NCI-H345 treated with DMSO at 0.1 percent for 48 hours (cell line): ENCODE results near the gene PSMG4.
A peak's percentile ranks its signal among the peaks of the same experiment; 100 is the strongest.

Experiments
- DNase-seq: peaks from one replicate; lab custom pipeline; 2025; ENCODE audit not compliant: unreplicated experiment; lab: John Stamatoyannopoulos, UW

PSMG4 gene

GRCh38 chr6:3258720-3259490 lies at the start of gene PSMG4:
PSMG4 (plus strand) TSS chr6:3258947; CDS start chr6:3259023, 76 bp downstream.
- DNase-seq, result peak; percentile 8

- DNase-seq, result no peak
These were observed 49.4 kb upstream of the PSMG4 start for GRCh38 chr6:3209114-3210023.

GRCh38 chr6:3210024-3210610 lies 48.6 kb upstream of the PSMG4 start:
- DNase-seq, result no peak

GRCh38 chr6:3211681-3212080 lies 47.1 kb upstream of the PSMG4 start:
- no peak for DNase-seq

DNA sequence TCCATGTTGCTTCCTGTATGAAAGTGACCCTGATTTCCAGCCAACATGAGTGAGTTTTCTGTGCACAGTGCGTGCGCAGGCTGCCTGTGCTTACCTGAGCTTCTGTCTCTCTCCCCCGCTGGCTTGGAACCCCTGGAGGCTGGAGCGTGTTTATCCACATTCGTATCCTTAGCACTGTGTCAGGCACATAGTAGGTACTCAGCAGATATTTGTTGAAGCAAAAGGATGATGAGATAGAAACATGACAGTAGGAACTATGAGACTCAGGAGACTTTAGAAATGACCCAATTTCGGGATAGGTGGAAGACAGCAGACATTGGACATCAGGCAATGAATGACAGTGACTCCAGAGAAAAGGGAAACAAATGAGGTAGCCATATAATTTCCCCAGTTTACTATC lies 46.5 kb upstream of the PSMG4 start:
- DNase-seq, result no peak

DNA sequence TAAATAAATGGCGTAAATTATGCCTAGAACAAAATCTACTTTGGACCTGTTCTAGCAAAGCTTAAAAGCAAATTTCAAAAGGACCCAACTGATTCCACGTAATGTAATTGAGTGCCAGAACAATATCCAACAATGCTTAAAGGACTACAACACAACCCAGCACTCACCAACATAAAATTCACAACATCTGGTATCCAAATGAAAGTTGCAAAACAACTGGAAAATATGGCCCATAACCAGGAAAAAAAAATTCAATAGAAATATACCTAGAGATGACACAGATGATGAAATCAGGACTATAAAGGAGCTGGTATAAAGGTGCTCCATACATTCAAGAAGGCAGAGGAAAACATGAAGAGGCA lies 45.4 kb upstream of the PSMG4 start:
- DNase-seq, result no peak

GRCh38 chr6:3214898-3215297 lies 43.8 kb upstream of the PSMG4 start:
- no peak for DNase-seq

DNA sequence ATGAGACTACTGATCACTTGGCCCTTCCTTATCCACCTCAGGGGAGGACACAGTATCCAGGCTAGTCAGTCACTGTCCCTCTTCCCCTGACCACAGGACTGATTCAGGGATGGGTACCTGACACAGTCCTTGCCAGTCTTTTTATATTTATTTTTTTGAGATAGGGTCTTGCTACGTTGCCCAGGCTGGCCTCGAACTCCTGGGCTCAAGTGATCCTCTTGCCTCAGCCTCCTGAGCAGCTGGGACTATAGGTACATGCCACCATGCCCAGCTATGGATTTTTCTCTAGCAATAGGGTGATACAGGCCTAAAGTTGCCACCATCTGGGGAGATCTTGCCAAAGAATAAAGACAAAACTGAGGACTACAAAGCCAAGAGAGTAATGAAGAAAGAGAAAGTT lies 41.5 kb upstream of the PSMG4 start:
- DNase-seq, result no peak

DNA sequence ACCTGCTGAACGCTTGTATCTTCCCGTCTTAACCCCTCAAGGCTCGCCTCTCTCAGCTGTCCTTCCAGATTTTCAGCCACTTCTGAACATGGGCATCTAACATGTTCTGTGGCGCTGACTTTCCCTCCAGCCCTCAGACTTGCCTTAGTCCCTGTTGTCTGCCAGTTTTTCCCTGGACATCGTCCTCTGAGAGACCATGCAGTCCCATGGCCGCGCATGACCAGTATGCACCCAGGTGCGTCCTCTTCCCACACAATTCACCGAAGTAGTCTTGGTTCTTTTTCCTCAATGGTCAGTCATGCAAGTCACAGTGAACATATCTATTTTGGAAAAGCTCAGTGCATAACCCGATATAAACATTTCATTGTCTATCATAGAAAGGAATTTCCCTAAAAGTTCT lies 40.5 kb upstream of the PSMG4 start:
- no peak for DNase-seq

DNA sequence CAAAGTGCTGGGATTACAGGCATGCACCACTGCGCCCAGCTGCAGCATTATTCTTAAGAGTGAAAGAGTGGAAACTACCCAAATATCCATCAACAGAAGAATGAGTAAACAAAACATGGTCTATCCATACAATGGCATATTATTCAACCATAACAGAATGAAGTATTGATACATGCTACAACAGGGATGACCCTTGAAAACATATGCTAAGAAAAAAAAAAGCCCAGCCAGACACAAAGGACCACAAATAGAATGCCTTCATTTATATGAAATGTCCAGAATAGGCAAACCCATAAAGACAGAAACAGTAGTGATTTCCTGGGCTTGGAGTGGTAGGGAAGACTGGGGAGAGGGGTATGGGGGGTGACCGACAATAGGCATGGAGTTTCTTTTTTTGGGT lies 38.4 kb upstream of the PSMG4 start:
- DNase-seq, result no peak

GRCh38 chr6:3221578-3221977 lies 37.2 kb upstream of the PSMG4 start:
- DNase-seq, result no peak

- DNase-seq, result peak; percentile 30
These were observed 36.2 kb upstream of the PSMG4 start for GRCh38 chr6:3222506-3223038.

DNA sequence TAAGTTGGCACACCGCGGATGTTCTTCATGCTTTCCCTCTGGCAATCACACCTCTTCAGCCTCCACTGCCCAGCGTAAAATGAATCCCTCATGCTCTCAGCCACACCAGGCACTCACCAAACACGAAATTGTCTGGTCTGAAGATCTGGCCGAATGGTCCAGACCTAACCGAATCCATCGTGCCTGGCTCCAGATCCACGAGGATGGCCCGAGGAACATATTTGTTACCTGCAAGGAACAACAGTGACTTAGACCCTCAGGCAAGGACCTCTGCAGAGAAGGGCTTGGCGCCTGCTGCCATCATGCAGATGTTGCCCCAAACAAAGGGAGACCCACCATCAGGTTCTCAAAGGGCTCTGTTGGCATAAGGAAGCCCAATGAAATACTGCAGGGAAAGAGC lies 32.7 kb upstream of the PSMG4 start:
- no peak for DNase-seq

- DNase-seq, result no peak
These were observed 32.0 kb upstream of the PSMG4 start for GRCh38 chr6:3226481-3227362.

DNA sequence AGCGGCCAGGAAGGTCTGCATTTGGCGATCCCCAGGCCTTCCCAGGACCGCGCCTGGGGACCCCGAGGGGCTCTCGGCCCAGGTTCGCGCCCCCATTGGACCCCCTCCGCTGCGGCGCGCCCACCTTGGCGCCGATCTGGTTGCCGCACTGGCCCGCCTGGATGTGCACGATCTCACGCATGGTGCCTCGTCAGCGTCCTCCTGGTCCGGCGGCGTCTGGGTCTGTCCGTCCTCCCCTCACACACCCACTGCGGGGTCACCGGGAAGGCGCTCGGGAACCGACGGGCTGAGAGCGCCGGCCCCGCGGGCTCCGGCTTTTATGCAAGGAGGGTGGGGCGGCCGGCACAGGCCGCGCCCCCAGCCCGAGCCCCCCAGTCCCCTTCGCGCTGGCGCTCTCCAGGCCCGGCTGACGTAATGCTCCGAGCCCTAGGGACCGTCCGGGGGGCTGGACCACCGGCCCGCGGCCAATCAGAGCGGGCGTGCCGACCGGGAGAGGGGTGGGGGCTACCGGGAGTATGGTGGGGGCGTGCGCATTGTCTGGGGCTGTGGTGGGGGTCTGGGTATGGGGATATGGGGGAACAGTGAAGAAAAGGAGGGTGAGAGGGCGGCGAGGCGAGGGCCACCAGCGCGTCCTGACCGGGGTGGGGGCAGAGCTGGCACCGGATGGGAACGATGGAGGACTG lies 31.2 kb upstream of the PSMG4 start, which contains the start of gene TUBB2B:
Gene TUBB2B (minus strand): TSS at position 291 of the 683 bp plus-strand sequence. CDS start 110 bp downstream, at position 181.
- DNase-seq, result peak; percentile 29

GRCh38 chr6:3228046-3228671 lies 30.6 kb upstream of the PSMG4 start:
- peak; percentile 29 for DNase-seq

DNA sequence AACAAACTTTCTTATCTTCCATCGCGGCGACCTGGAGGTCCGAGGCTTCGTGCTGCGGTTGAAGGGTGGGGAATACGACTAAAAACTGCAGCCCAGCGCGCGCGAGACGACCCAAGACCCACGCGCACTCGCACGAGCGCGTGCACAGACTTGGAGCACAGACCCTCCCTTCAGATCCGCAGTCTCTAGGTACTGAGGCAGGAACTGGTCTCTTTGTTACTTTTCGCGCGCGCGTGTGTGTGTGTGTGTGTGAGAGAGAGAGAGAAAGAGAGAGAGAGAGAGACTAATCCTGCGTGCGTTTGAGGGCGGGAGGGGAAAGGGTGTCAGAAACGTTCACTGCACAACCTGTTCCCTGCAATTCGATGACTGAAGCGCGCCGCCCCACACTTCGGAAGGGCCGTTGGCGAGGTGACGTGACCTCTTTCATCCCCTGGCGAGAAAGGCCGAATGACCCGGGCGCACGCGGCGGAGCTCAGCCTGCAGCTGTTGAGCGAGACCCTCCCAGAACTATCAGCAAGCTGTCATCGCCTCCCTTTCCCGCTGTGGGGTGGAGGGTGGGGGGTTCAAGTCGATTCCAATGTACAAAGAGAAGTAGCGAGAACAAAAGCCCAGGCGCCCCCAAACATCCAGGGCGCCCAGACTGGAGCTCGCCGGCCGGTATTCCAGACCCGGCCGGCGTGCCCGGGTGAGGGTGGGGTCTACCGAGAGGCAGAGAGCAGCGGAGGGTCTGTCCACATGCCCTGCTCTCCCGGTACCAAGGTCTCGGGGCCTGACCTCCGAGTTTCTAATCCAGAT lies 29.8 kb upstream of the PSMG4 start:
- DNase-seq, result no peak

DNA sequence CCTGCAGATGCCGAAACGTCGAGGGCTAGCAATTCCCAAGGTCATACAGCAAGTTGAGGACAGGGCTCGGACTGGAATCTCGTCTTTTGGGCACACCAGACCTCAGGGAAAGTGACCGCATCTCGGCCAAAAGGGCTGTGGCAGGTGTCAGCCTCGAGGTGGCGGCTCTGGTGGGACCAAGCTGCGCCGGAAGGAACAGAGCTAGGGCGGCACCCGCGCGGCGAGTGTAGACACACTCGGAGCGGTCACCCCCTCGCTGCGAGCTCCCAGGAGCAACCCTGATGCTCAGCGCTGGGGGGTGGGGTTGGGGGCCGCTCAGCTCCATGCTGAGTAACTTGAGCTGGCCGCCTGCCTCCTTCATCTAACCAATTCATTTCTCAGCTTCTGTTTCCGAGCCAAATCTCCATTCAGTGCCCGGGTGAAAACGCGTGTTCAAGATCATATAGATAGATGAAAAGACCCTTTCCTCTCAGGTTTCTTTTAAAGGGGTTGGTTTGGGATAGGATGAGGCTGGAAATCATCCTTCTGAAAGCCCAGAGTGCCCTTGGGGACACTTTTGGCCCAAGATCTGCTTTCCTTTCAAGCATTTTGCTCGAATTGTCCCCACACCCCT lies 29.1 kb upstream of the PSMG4 start:
- DNase-seq, result no peak
